ENCODE results near the gene TUBB. TPM values are rescaled to one million over a fixed set of nuclear protein-coding genes. Genes with fewer than 3 reads are reported as not detected.

The TUBB gene
- total RNA-seq, 1 experiment from 2014 or later = 886 TPM

DNA sequence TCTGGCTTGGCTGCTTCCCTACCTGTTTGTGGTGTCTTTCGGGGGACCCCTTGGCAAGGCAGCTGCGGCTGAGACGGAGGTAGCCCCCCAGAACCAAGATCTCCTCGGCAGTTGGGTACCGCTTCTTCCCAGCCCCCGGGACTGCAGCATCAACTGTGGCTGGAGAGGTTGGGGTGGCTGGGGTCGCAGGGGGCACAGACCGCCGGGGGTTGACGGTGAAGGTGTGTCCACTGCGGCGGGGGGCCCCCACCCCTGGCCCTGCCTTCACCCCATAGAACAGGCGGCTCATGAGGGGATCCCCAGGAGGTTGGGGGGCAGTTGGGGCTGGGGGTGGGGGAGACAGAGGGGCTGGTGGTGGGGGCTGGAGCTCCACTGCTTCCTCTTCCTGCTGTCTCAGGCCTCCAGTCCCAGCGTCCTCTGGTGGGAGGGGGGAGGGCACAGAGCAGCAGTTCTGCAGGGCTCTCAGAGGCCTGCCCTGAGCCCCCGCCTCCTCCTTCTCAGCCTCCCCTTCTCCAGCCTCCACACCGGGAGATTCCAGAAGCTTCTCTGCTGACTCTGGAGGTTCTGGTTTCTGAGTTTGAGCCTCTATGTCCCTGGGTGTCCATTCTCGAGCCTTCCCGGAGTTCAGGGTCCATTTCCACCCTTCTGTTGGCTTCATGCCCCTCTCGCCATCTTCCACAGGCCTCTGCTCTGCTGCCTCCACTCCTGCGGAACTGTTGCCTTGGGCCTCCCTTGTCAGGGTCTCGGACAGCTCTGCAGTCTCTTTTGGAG is 35.6 kb upstream of the TUBB start (continued):
- TF ChIP-seq POLR2AphosphoS5 (IDR thresholded peaks at IDR 0.05; ENCODE audit: low read depth, low read length) (no peak), FOSL1 (IDR thresholded peaks at IDR 0.05; ENCODE audit: low read depth) (no peak), SP1 (IDR thresholded peaks at IDR 0.05; ENCODE audit: low read depth) (no peak), EZH2phosphoT487 (IDR thresholded peaks at IDR 0.05; ENCODE audit: borderline replicate concordance) (no peak)
- TF ChIP-seq, protein P1, sequence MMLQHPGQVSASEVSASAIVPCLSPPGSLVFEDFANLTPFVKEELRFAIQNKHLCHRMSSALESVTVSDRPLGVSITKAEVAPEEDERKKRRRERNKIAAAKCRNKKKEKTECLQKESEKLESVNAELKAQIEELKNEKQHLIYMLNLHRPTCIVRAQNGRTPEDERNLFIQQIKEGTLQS (IDR thresholded peaks at IDR 0.05) = no peak
- TF ChIP-seq, protein P2, sequence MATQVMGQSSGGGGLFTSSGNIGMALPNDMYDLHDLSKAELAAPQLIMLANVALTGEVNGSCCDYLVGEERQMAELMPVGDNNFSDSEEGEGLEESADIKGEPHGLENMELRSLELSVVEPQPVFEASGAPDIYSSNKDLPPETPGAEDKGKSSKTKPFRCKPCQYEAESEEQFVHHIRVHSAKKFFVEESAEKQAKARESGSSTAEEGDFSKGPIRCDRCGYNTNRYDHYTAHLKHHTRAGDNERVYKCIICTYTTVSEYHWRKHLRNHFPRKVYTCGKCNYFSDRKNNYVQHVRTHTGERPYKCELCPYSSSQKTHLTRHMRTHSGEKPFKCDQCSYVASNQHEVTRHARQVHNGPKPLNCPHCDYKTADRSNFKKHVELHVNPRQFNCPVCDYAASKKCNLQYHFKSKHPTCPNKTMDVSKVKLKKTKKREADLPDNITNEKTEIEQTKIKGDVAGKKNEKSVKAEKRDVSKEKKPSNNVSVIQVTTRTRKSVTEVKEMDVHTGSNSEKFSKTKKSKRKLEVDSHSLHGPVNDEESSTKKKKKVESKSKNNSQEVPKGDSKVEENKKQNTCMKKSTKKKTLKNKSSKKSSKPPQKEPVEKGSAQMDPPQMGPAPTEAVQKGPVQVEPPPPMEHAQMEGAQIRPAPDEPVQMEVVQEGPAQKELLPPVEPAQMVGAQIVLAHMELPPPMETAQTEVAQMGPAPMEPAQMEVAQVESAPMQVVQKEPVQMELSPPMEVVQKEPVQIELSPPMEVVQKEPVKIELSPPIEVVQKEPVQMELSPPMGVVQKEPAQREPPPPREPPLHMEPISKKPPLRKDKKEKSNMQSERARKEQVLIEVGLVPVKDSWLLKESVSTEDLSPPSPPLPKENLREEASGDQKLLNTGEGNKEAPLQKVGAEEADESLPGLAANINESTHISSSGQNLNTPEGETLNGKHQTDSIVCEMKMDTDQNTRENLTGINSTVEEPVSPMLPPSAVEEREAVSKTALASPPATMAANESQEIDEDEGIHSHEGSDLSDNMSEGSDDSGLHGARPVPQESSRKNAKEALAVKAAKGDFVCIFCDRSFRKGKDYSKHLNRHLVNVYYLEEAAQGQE (IDR thresholded peaks at IDR 0.05; ENCODE audit: low read depth) = no peak

DNA sequence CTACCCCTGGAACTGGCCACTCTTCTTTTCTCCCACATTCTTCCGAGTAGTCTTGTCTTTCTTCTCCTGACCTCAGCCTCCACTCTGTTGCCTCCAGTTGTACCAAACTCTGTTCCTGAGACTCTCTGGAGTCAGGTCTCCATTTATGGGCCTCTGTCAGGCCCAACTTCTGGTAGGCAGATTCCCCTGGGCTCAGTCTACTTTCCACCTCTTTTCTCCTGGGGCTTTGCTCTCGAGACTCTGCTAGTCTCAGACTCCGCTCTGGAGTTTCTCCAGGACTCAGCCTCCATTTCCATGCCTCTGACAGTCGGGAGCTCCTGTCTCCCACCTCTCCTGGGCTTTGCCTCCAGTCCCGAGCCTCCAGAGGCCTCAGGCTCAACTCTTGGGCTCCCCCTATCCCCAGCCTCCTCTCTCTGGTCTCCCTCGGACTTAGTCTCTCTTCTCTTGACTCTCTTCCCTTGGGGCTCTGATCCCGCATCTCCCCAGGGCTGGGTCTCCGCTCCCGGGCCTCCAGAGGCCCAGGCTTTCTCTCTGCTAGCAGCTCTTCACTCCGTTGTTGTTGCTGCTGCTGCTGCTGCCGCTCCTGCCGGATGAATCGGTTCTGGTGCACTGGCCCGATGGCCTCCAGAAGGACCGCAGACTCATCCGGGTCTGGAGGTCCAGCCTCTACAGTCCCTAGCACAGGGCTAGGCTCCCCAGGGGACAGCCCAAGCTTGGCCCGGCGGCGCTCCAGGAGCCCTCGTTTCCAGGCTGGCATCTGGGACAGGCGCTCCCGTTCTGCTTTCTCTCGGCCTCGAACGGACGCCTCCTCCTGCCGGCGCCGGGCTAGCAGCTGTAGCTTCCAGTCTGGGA is 34.8 kb upstream of the TUBB start:
- DNase-seq (ENCODE audit: low read depth, low spot score) (no peak), ATAC-seq (no peak)
- TF ChIP-seq TCF7L2 (IDR thresholded peaks at IDR 0.05; ENCODE audit: borderline replicate concordance, extremely low read depth, insufficient read depth, insufficient read length) (no peak), ZFX (IDR thresholded peaks at IDR 0.05) (no peak), SP1 (IDR thresholded peaks at IDR 0.05; ENCODE audit: low read depth) (no peak), EGR1 (IDR thresholded peaks at IDR 0.05; ENCODE audit: low read depth) (no peak), POLR2AphosphoS5 (IDR thresholded peaks at IDR 0.05; ENCODE audit: low read depth, low read length) (no peak)
- TF ChIP-seq, protein P3, sequence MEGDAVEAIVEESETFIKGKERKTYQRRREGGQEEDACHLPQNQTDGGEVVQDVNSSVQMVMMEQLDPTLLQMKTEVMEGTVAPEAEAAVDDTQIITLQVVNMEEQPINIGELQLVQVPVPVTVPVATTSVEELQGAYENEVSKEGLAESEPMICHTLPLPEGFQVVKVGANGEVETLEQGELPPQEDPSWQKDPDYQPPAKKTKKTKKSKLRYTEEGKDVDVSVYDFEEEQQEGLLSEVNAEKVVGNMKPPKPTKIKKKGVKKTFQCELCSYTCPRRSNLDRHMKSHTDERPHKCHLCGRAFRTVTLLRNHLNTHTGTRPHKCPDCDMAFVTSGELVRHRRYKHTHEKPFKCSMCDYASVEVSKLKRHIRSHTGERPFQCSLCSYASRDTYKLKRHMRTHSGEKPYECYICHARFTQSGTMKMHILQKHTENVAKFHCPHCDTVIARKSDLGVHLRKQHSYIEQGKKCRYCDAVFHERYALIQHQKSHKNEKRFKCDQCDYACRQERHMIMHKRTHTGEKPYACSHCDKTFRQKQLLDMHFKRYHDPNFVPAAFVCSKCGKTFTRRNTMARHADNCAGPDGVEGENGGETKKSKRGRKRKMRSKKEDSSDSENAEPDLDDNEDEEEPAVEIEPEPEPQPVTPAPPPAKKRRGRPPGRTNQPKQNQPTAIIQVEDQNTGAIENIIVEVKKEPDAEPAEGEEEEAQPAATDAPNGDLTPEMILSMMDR (IDR thresholded peaks at IDR 0.05 in 2 of 3, conservative IDR thresholded peaks at IDR 0.05 in 1 of 3; ENCODE audit: borderline replicate concordance in 1 of 3, insufficient read depth in 1 of 3, low read depth in 2 of 3, low read length in 2 of 3) = peak in 2 of 3 experiments; percentile 9 to 17; a peak in 1 of 6 replicates
- TF ChIP-seq, protein P1 (IDR thresholded peaks at IDR 0.05) = no peak
- ChIA-PET RAD21 (ENCODE audit: low non-redundant PET in 1 of 2, low total read pairs in 2 of 2, uncharacterized antibody in 2 of 2, unreplicated experiment in 2 of 2) (no interaction called here), POLR2A (no interaction called here), CTCF (no interaction called here)
- no TSS peak for BruUV-seq (replicated peaks)
- Histone ChIP-seq H3K9me3 (ENCODE audit: control insufficient read depth in 1 of 2, insufficient read depth in 1 of 2, low read depth in 1 of 2, low read length in 2 of 2) (no peaks in the 10 kb centered on the region), H3K9ac (ENCODE audit: low read length) (peak overlapping the region; percentile 95), H3K36me3 (ENCODE audit: control insufficient read depth in 1 of 2, insufficient read depth in 2 of 2, low read length in 2 of 2) (no peaks in the 10 kb centered on the region), H3K9me2 (ENCODE audit: insufficient read depth) (no peaks in the 10 kb centered on the region), H3K4me3 (replicated peaks in 1 of 2; ENCODE audit: low read depth in 1 of 2, low read length in 2 of 2) (peak overlapping the region; percentile 87 to 98), H3K4me2 (ENCODE audit: low read length) (peak overlapping the region; percentile 98), H2AFZ (ENCODE audit: low read depth, low read length, poor library complexity, severe bottlenecking) (no peak overlapping the region), H4K20me1 (ENCODE audit: insufficient read depth) (no peaks in the 10 kb centered on the region), H3K79me2 (ENCODE audit: insufficient read depth, low read length) (peaks cover 56% of the 10 kb centered on the region), H3K27me3 (ENCODE audit: insufficient read depth, low read length) (no peaks in the 10 kb centered on the region), H3K27ac (ENCODE audit: low read depth, low read length) (peak overlapping the region; percentile 98), H3K4me1 (ENCODE audit: control insufficient read depth in 1 of 2, insufficient read depth in 2 of 2, low read length in 2 of 2) (peaks cover 57 to 79% of the 10 kb centered on the region in 2 experiments)
- intact Hi-C loops (cut with micrococcal nuclease) = loop anchor here (2.0 kb wide), 1 partner anchor 35 kb away; the partner anchor contains the start of gene TUBB

All from HCT116 (cell line).